HG03558 (cell line): ENCODE data around the gene ONECUT3.
"Not testable (repeated sequence)": the region's sequence is repeated elsewhere in the genome, so short reads cannot be mapped to it uniquely, and the experiment has no call there.

Experiments
- ATAC-seq: cut with Tn5 transposase; IDR thresholded peaks from one replicate; pipeline ENCODE4 v1.9.1; 2021; ENCODE audit warnings: moderate number of reproducible peaks; ENCODE audit not compliant: unreplicated experiment; ENCODE audit errors: extremely low read depth

ONECUT3 gene

DNA sequence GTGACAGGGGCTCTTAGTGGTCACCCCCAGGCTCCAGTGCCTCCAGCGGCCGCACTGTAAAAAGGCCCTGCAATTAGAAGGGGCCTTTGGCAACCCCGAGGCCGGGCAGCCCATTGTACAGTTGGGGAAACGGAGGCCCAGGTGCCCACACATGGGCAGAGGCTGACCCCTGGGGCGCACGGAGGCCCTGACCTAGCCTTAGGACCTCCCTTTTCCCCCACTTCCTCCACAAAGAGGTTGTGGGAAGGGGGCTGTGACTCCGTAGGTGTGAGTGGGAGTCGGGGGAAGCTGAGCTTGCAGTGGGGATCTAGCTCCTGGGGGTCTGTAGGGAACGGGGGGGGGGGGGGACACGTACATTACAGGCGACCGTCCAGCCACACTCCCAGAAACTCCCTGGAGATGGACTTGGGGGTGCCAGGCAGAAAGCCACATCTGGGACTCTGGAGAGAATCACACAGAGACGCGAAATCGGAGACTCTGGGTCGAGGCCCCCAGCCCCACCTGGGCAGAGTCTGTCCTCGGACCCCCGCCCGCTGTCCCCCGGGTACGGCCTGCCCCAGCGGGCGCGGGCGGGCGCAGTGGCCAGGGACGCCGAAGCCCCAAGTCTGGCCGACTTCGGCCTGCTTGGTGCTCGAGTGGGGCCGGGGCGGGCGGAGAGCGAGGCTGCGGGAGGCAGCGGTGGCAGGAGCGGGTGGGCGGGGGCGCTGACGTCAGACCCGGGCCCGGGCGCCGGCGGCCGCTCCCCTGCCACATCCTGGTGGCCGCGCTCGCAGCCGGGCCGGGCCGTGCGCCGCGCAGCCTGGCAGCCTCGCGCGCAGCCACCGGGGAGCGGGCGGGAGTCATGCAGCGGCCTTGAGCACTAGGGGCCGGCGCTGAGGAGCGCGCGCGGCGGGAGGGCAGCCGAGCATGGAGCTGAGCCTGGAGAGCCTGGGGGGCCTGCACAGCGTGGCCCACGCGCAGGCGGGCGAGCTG is at the start of gene ONECUT3:
Gene ONECUT3 (plus strand): TSS at position 750 of the 972 bp plus-strand sequence. CDS start 157 bp downstream, at position 907.
- no peak for ATAC-seq

DNA sequence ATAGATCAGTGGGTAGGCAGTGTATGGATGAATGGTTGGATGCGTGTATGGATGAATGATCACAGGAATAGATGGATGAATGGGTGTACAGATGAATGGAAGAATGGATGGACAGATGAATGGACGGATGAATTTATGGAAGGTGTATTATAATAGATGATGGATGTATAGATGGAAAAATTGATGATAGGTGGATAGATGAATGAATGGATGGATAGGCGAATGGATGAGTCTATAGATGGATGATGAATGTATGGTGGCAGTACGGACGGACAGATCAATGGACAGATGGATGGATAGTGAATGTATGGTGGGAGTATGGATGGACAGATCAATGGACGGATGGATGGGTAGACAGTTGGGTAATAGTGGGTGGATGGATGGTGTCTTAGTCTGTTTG is 49.0 kb upstream of the ONECUT3 start:
- ATAC-seq, result no peak

DNA sequence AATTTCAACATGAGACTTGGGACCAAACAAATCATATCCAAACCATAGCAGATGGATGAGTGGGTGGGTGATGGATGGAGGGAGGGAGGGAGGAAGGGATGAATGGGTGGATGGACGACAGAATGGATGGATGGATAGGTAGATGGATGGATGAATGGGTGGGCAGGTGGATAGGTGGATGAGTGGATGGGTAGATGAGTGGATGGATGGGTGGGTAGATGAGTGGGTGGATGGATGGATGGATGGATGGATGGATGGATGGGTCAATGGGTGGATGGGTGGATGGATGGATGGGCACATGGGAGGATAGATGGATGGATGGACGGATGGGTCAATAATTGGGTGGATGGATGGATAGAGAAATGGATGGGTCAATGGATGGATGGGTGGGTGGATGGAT is 47.9 kb upstream of the ONECUT3 start:
- ATAC-seq, result no peak

DNA sequence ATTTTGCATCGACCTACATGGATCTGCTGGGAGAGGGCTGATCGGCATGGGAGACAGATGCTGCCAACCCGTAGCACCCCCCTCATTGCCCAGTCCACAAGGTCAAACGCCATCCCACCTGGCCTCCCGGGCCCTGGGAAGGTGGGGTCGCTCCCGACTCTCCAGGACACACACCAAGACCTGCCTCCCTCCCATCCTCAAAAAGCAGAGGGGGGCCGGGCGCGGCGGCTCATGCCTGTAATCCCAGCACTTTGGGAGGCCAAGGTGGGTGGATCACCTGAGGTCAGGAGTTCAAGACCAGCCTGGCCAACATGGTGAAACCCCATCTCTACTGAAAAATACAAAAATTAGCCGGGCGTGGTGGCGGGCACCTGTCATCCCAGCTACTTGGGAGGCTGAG is 46.7 kb upstream of the ONECUT3 start:
- ATAC-seq, result not testable (repeated sequence)

DNA sequence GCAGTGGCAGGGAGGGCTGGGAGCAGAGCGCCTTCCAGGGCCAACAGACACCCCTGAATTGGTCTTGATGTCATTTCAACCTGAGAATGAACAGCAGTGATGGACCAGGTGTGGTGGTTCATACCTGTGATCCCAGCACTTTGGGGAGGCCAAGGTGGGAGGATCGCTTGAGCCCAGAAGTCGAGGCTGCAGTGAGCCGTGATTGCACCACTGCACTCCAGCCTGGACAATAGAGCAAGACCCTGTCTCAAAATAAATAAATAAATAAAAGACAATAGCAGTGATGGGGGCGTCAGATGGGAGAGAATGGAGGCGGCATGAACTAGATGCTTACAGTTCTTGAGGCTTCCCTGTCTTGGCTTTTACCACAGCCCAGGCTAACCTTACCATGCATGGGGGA is 46.1 kb upstream of the ONECUT3 start:
- no peak for ATAC-seq

DNA sequence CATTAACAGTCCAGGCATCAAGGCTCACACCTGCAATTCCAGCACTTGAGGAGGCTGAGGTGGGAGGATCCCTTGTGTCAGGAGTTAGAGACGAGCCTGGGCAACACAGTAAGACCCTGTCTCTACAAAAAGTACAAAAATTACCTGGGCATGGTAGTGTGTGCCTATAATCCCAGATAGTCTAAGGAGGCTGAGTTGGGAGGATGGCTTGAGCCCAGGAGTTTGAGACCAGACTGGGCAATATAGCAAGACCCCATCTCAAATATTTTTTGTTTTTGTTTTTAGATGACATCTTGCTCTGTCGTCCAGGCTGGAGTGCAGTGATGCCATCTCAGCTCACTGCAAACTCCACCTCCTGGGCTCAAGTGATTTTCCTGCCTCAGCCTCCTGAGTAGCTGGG is 40.1 kb upstream of the ONECUT3 start:
- no peak for ATAC-seq

DNA sequence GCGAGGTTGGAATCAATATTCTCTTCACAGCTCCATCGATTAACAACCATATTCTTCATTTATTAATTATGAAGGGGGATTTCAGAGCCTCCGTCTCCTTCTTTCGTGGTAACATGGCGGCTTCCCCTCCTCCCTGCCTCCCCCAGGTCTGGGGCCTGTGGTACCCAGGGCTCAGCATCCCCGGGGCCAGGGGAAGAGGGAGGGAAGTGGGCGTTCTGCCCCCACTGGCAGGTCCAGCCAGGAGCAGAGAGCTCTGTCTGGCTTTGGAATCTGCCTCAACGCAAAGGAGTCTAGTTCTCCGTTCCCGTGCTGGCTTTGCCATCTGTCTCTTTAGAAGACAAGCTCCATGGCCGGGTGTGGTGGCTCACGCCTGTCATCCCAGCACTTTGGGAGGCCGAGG is 37.8 kb upstream of the ONECUT3 start:
- ATAC-seq, result no peak

DNA sequence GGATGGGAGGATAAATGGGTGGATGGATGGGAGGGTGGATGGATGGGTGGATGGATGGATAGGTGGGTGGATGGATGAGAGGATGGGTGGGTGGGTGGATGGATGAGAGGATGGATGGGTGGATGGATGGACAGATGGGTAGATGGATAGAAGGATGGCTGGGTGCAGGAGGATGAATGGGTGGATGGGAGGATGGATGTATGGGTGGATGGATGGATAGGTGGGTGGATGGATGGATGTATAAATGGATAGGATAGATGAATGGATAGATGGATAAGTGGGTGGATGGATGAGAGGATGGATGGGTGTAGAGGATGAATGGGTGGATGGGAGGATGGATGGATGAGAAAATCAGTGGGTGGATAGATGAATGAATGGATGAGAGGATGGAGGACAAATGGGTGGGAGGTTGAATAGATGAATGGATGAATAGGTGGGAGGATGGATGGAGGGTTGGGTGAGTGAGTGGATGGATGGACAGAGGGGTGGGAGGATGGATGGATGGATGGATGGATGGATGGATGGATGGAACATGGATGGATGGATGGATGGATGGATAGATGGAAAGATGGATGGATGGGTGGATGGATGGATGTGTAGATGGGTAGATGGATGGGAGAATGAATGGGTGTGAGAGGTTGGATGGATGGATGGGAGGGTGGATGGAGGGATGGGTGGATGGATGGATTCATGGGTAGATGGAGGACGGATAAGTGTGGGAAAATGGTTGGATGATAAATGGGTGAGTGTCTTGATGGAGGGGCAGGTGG is 35.9 kb upstream of the ONECUT3 start:
- ATAC-seq, result no peak

DNA sequence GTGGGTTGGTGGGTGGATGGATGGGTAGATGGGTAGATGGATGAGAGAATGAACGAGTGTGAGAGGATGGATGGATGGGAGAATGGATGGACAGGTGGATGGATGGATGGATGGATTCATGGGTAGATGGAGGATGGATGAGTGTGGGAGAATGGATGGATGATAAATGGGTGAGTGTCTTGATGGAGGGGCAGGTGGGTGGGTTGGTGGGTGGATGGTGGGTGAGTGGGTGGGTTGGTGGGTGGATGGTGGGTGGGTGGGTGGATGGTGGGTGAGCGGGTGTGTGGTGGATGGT is 35.4 kb upstream of the ONECUT3 start:
- no peak for ATAC-seq

DNA sequence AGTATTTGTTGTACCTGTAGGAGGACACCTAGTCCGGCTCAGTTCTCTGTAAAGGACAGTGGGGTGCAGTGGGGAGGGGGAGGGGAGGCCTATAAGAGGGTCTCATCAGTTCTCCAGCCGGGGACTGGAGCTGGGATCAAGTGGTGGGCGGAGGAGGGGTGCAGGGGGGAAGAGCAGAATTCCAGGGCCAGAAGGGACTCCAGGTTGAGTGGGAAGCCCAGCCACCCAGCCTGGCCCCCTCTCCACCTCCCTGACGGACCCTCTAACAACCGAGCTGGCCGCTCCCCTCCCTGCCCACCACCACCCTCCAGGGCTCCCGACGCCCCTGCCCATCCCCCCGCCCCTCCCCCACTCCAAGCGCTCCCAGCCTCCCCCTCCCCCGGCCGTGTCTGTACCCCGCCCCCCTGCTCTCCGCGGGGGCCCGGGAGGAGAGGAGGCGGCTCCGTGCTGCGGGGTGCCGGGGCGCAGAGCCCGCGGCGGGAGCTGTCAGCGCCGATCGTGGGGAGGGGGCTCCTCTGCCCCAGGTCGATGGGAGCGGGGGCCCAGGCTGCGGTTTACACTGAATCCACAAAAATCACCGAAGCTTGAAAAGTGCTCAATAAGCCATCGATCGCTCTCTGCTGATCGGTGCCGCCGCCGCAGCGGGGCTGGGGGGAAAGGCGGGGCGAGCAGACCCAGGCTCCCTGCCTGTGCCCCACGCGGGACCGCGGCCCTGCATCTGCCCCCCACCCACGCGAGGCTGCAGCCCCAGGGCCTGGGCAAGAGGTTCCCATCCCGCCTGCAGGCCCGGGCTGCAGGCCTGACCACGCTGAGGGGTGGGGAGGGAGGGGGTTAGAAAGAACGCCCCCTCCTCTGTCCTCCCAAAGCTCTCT is 34.6 kb upstream of the ONECUT3 start:
- no peak for ATAC-seq

DNA sequence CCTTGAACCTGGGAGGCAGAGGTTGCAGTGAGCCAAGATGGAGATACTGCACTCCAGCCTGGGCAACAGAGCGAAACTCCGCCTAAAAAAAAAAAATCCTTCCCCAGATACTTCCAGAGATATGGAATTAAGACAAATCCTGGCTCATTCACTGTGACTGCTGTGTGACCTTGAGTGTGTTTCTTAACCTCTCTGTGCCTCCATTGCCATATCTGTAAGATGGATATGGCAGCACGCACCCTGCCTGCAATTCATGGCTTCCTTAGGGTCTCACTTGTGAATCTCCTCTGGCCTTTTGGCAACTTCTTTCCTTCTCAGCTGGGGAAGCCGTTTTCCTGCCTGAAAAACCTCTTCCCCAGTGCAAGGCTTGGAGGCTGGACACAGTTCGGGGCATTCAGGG is 33.8 kb upstream of the ONECUT3 start:
- ATAC-seq, result no peak

DNA sequence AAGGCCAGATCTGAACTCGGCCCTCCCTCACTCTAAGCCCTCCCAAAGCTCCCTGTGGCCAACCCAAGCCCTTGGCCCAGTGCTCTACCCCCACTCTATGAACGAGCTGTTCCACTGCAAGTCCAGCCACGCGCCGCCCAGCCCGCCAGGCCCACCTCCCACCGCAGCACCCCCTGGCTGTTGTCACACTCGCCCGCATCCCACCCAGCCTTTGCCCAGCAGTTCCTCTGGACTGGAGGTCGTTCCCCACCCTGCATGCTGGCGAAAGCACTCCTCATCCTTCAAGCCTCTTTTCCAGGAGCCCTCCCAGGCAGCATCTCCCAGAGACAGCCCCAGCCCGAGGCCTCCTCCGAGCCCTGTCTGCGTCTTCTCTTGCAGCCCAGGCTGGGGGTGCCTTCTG is 33.1 kb upstream of the ONECUT3 start:
- no peak for ATAC-seq

DNA sequence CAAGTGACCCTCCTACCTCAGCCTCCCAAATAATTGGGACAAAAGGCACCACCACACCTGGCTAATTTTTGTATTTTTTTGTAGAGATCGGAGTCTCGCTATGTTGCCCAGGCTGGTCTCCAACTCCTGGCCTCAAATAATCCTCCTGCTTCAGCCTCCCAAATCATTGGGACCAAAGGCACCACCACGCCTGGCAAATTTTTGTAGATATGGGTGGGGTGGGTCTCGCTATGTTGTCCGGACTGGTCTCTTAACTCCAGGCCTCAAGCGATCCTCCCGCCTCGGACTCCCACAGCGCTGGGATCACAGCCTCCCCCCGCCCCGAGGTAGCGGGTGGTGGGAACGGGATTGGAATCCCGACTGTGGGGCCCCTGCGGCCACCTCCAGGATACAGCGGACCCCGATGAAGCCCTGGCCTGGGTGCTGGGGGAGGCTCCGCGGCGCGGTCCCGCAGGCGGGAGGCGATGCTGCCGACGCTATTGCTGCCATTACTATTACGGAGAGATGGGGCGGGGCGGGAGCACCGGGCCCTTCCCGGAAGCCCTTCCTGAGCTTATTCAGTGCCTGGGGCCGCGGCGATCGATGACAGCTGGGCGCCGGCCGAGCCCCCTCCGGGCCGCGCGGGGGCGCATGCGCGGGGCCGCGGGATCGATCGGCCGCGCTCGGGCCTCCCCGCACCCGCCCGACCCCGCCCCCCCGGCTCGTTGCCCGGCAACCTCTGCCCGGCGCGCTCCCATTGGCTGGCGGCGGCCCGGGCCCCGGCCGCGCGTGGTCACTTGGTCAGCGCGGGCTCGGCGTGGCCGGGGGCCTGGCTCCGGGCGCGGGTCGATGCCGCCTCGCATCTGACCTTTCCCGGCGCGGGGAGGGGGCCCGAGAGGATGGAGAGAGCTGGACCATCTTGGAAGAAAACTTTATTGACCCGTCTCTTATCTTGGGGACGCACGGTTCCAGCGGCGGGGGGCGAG is 27.9 kb upstream of the ONECUT3 start:
- ATAC-seq, result no peak

DNA sequence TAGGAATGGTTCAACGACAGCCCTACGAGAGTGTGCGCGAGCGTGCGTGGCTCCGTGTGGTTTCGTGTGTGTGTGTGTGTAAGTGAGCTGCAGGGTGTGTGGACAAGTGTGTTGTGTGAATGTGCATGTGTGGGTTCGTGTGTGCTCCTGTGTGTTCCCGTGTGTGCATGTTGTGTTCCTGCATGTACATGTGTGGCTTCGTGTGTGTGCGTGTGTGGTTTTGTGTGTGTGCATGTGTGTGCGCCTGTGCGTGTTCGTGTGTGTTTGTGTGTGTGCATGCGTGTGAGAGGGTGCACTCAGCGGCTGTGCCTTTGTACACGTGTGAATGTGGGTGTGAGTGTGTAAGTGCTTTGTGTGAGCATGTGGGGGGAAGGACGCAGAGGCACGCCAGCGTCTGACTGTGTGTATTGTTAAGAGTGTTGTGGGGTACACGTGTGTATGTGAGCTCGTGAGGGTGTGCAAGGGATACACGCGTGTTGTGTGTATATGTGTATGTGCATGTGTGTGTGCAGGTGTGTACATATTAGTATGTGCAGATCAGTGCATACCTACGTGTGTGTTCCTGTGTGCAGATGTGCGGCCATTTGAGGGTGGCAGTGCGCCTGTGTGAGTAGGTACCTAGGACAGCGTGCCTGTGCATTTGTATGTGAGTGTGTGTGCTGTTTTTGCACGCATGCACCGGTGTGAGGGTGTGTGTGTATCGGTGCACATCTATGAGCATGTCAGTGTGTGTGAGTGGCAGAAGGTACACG is 24.3 kb upstream of the ONECUT3 start:
- no peak for ATAC-seq

DNA sequence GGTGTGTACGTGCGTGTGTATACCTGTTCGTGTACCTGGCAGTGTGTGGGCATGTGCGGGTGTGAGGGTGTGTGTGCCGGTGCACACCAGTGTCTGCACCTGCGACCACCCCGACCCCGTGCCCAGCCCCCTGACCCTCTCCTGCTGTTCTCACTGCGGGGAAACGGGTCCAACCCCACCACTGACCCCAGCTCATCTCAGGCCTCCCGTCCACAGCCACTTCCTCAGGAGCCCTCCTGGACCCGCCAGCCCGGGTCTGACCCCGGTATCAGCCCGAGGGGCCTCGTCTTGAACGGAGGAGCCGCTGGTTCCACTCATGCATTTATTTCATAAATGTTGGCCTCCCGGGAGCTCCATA is 23.8 kb upstream of the ONECUT3 start:
- ATAC-seq, result no peak

DNA sequence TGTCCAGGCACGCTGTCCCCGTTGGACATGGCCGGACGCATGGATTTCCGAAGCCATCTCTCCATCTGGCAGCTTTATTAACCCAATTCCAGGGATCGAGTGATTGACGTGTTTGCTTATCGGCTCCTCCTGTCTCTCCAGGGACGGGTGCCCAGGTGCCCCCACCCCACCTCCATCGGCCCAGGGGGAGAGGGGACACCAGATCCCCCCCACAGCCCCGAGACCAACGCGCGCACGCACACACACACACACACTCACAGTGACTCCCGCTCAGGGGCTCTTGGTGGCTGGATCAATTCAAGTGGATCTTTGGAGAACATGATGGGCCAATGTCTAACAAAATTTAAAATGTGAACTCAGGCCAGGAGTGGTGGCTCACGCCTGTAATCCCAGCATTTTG is 23.1 kb upstream of the ONECUT3 start:
- no peak for ATAC-seq

DNA sequence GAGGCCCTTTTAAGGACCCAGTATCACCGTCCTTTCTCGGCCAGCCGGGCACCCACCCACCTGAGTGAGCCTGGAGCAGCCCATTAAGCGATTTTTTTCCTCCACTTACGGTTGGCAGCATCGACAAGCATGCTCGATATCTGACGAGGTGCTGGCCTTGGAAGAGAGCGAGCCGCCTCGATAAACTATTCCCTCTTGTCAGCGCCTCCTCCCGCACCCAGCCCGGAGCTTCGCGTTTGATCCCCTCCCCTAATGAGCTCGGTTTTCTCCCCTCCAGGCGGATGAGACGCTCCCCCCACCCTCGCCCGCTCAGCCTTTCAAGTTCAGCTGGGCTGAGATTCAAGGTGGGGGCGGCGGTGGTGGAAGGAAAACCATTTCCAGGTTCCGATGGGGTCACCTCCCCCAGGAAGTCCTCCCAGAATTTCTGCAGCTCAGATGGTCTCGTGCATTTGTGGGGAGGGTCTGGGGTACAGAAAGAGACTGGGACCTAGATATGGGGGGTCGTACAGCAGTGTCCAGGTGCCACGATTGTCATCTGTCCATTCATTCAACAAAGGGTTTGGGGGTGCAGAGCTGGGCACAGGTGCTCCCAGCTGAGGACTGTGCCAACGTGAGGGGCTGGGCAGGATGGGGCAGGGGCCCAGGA is 18.9 kb upstream of the ONECUT3 start:
- no peak for ATAC-seq

DNA sequence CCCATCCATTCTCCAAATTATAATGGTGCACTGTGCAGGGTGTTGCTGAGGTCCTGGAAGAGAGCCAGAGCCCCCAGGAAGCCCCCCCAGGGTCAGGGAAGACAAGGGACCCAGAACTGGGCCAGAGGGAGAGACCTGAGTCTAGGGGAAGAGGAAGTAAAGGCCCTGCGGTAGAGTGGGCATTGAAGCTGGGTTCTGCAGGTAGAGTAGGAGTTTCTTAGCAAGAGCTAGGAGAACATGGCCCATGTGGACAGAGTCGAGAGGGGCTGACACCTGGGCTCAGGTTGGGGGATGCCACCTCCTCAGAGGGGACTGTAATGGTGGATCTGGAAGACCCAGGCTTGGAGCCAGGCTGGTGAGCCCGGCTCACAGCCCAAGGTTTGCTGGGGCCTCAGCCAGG is 17.0 kb upstream of the ONECUT3 start:
- no peak for ATAC-seq
